Astrocyte (in vitro differentiated cells and primary cell): ENCODE measurements around the gene STX1A. TPM values are rescaled to one million over a fixed set of nuclear protein-coding genes. Genes with fewer than 3 reads are reported as not detected.
"Not testable (repeated sequence)": the region's sequence is repeated elsewhere in the genome, so short reads cannot be mapped to it uniquely, and the experiment has no call there.

Experiments used
- DNase-seq: peaks from one replicate; pipeline ENCODE4 v3.0.0-alpha.2; 2010; ENCODE audit warnings: low read depth
- FAIRE-seq: peaks from 2 replicates; lab custom pipeline; 2011; peaks lifted over from hg19 to GRCh38; lab: Jason Lieb, UNC
- H2AFZ ChIP-seq: 2 replicates; pipeline ENCODE4 v1.6.0; 2012; ENCODE audit warnings: low read depth, low read length, inconsistent platforms
- H3K27ac ChIP-seq: 2 replicates; pipeline ENCODE4 v1.5.1; 2011; ENCODE audit warnings: low read depth, low read length, inconsistent platforms
- H3K27me3 ChIP-seq: 2 replicates; pipeline ENCODE4 v1.6.0; 2011; ENCODE audit warnings: low read length, inconsistent platforms; ENCODE audit not compliant: insufficient read depth
- H3K36me3 ChIP-seq: 2 replicates; pipeline ENCODE4 v1.5.1; 2011; ENCODE audit warnings: low read length, inconsistent platforms; ENCODE audit not compliant: insufficient read depth
- H3K4me1 ChIP-seq: 2 replicates; pipeline ENCODE4 v1.5.1; 2011; ENCODE audit warnings: low read length, inconsistent platforms; ENCODE audit not compliant: insufficient read depth
- H3K4me2 ChIP-seq: 2 replicates; pipeline ENCODE4 v1.6.0; 2012; ENCODE audit warnings: low read length, inconsistent platforms
- H3K4me3 ChIP-seq: 2 replicates; pipeline ENCODE4 v1.5.1; 2011; ENCODE audit warnings: low read depth, mild to moderate bottlenecking, low read length, inconsistent platforms; ENCODE audit not compliant: insufficient read depth
- H3K79me2 ChIP-seq: 2 replicates; pipeline ENCODE4 v1.6.0; 2012; ENCODE audit warnings: mild to moderate bottlenecking, low read length, inconsistent platforms; ENCODE audit not compliant: insufficient read depth
- H3K9ac ChIP-seq: 2 replicates; pipeline ENCODE4 v1.6.0; 2012; ENCODE audit warnings: mild to moderate bottlenecking, low read length, inconsistent platforms
- H3K9me3 ChIP-seq: 2 replicates; pipeline ENCODE4 v1.5.1; 2012; ENCODE audit warnings: low read depth, mild to moderate bottlenecking, low read length, inconsistent platforms; ENCODE audit not compliant: insufficient read depth
- H4K20me1 ChIP-seq: 2 replicates; pipeline ENCODE4 v1.6.0; 2012; ENCODE audit warnings: low read length, inconsistent platforms; ENCODE audit not compliant: insufficient read depth
- H3K27ac Mint-ChIP-seq: one replicate; pipeline ENCODE4 v1.8.0; 2021; ENCODE audit warnings: mild to moderate bottlenecking, mixed read lengths; ENCODE audit not compliant: unreplicated experiment
- H3K27me3 Mint-ChIP-seq: one replicate; pipeline ENCODE4 v1.8.0; 2021; ENCODE audit warnings: low read depth, mixed read lengths; ENCODE audit not compliant: unreplicated experiment
- H3K36me3 Mint-ChIP-seq: one replicate; pipeline ENCODE4 v1.8.0; 2021; ENCODE audit warnings: low read depth, mixed read lengths; ENCODE audit not compliant: unreplicated experiment
- H3K4me1 Mint-ChIP-seq: one replicate; pipeline ENCODE4 v1.8.0; 2021; ENCODE audit warnings: low read depth, mixed read lengths; ENCODE audit not compliant: unreplicated experiment
- H3K4me3 Mint-ChIP-seq: one replicate; pipeline ENCODE4 v1.8.0; 2021; ENCODE audit warnings: mild to moderate bottlenecking, moderate library complexity, mixed read lengths; ENCODE audit not compliant: unreplicated experiment
- H3K9me3 Mint-ChIP-seq: one replicate; pipeline ENCODE4 v1.8.0; 2021; ENCODE audit warnings: mild to moderate bottlenecking, mixed read lengths; ENCODE audit not compliant: unreplicated experiment
- CTCF ChIP-seq: IDR thresholded peaks from 2 replicates; pipeline ENCODE4 v1.5.1; 2011; ENCODE audit warnings: low read depth, mild to moderate bottlenecking, inconsistent platforms, low read length, moderate library complexity; ENCODE audit not compliant: insufficient read depth
- EZH2 ChIP-seq: IDR thresholded peaks from 2 replicates; pipeline ENCODE4 v1.6.1; 2012; ENCODE audit warnings: mild to moderate bottlenecking, low read length, inconsistent platforms; ENCODE audit not compliant: insufficient read depth
- total RNA-seq: library from RNA; stranded (reverse); gene quantifications from 2 replicates; pipeline ENCODE4 v1.2.1, GENCODE V29; 2021

Gene STX1A
- total RNA-seq, 1 donor from 2014 or later, result 19.7 TPM

- no peak overlapping the region for H3K27ac ChIP-seq
- Mint-ChIP-seq H3K4me1 (peaks cover 18% of the 10 kb centered on the region), H3K4me3 (no peak overlapping the region), H3K27me3 (no peaks in the 10 kb centered on the region), H3K36me3 (peaks cover 14% of the 10 kb centered on the region), H3K27ac (no peak overlapping the region), H3K9me3 (no peaks in the 10 kb centered on the region)
- no peaks in the 10 kb centered on the region for H3K36me3 ChIP-seq
- FAIRE-seq (no peak), DNase-seq (no peak)
- H3K4me2 ChIP-seq, result no peak overlapping the region
- H3K9ac ChIP-seq, result no peak overlapping the region
- no peaks in the 10 kb centered on the region for H3K9me3 ChIP-seq
- H3K4me3 ChIP-seq, result no peak overlapping the region
- H3K79me2 ChIP-seq, result peaks cover 64% of the 10 kb centered on the region
- no peaks in the 10 kb centered on the region for H3K27me3 ChIP-seq
- H2AFZ ChIP-seq, result no peak overlapping the region
- TF ChIP-seq EZH2, result no peak
- no peak for TF ChIP-seq CTCF
- H4K20me1 ChIP-seq, result peaks cover 52% of the 10 kb centered on the region
- peaks cover 25% of the 10 kb centered on the region for H3K4me1 ChIP-seq
Observed at GRCh38 chr7:73679709-73680108, 39.8 kb downstream of the STX1A start.

GRCh38 chr7:73678862-73679261, 40.6 kb downstream of the STX1A start:
- Mint-ChIP-seq H3K4me3 (peak overlapping the region; percentile 12), H3K36me3 (peaks cover 14% of the 10 kb centered on the region), H3K9me3 (no peaks in the 10 kb centered on the region), H3K4me1 (peaks cover 18% of the 10 kb centered on the region), H3K27me3 (no peaks in the 10 kb centered on the region), H3K27ac (no peak overlapping the region)
- DNase-seq (no peak), FAIRE-seq (no peak)
- Histone ChIP-seq H3K36me3 (no peaks in the 10 kb centered on the region), H3K4me1 (peaks cover 25% of the 10 kb centered on the region), H3K27me3 (no peaks in the 10 kb centered on the region), H2AFZ (no peak overlapping the region), H3K4me3 (no peak overlapping the region), H3K4me2 (no peak overlapping the region), H4K20me1 (peaks cover 52% of the 10 kb centered on the region), H3K9me3 (no peaks in the 10 kb centered on the region), H3K9ac (no peak overlapping the region), H3K27ac (no peak overlapping the region), H3K79me2 (peaks cover 56% of the 10 kb centered on the region)
- TF ChIP-seq EZH2 (no peak), CTCF (no peak)

- DNase-seq, H2AFZ ChIP-seq, H3K4me1 ChIP-seq, H3K27ac Mint-ChIP-seq, FAIRE-seq, H3K4me1 Mint-ChIP-seq, H3K4me2 ChIP-seq, H3K9me3 Mint-ChIP-seq, H3K27ac ChIP-seq, H3K27me3 Mint-ChIP-seq, H3K27me3 ChIP-seq, H3K9me3 ChIP-seq, H3K9ac ChIP-seq, H3K4me3 Mint-ChIP-seq, H3K36me3 ChIP-seq, H3K4me3 ChIP-seq: not testable (repeated sequence)
- H3K36me3 Mint-ChIP-seq, result peaks cover 23% of the 10 kb centered on the region
- Histone ChIP-seq H4K20me1 (peaks cover 37% of the 10 kb centered on the region), H3K79me2 (peaks cover 30% of the 10 kb centered on the region)
Observed at GRCh38 chr7:73676062-73676461, 43.4 kb downstream of the STX1A start.
